HepG2 (cell line): ENCODE measurements around the gene AKT2. TPM values are rescaled to one million over a fixed set of nuclear protein-coding genes. Genes with fewer than 3 reads are reported as not detected.

Experiments
- ATAC-seq: fragments of 200-7000 bp; cut with Tn5 transposase; 3 replicates; pipeline ENCODE4 v1.9.1; 2020; ENCODE audit warnings: mild to moderate bottlenecking, moderate library complexity
- BruUV-seq: library from RNA; stranded (reverse); fragments of 400-500 nt; replicated peaks from 2 replicates; lab custom pipeline; 2021; lab: Mats Ljungman, UMichigan
- CTCF ChIA-PET: fragments of 300-600 bp; formaldehyde crosslinking; extraction: SDS; loops from one replicate; lab custom pipeline; 2021; ENCODE audit warnings: low total read pairs, inconsistent platforms, low intra/inter-chr PET ratio; lab: Yijun Ruan, JAX
- POLR2A ChIA-PET: fragments of 350-600 bp; sonication (Branson Sonifier 250); formaldehyde crosslinking; loops from one replicate; lab custom pipeline; 2020; ENCODE audit warnings: antibody characterized with exemption, inconsistent platforms; lab: Yijun Ruan, JAX
- DNase-seq: peaks from one replicate; pipeline ENCODE4 v3.0.0-alpha.2; 2015; ENCODE audit warnings: low spot score
- FAIRE-seq: peaks from 3 replicates; lab custom pipeline; 2011; peaks lifted over from hg19 to GRCh38; lab: Jason Lieb, UNC
- H2AFZ ChIP-seq: one replicate; pipeline ENCODE4 v1.6.1; 2011; ENCODE audit warnings: low read length, inconsistent platforms
- H3K27ac ChIP-seq: fragments of 300-600 bp; 3 replicates; pipeline ENCODE4 v1.8.0; 2011; ENCODE audit warnings: mixed run types, mild to moderate bottlenecking, mixed read lengths, low read length, inconsistent platforms; ENCODE audit not compliant: insufficient read depth; ENCODE audit errors: extremely low read length
- H3K27me3 ChIP-seq, 2 experiments: fragments of 200-600 bp in 1 of 2; 2 replicates in 1 of 2; 3 replicates in 1 of 2; pipeline versions ENCODE4 v1.6.0 to v1.8.0; 2011; ENCODE audit warnings: low read length in 2 of 2, mild to moderate bottlenecking in 2 of 2, moderate library complexity in 2 of 2, inconsistent platforms in 1 of 2; ENCODE audit not compliant: insufficient read depth in 2 of 2, control insufficient read depth in 1 of 2
- H3K36me3 ChIP-seq, 2 experiments: fragments of 200-600 bp in 1 of 2; replicated peaks in 1 of 2; 2 replicates in 1 of 2; 3 replicates in 1 of 2; pipeline versions ENCODE4 v1.5.1 to v1.8.0; 2011; ENCODE audit warnings: low read length in 2 of 2, inconsistent platforms in 1 of 2; ENCODE audit not compliant: insufficient read depth in 2 of 2, control insufficient read depth in 1 of 2
- H3K4me1 ChIP-seq: 2 replicates; pipeline ENCODE4 v1.5.1; 2012; ENCODE audit warnings: low read length, inconsistent platforms; ENCODE audit not compliant: insufficient read depth
- H3K4me2 ChIP-seq: 2 replicates; pipeline ENCODE4 v1.6.0; 2011; ENCODE audit warnings: low read depth, low read length, inconsistent platforms
- H3K4me3 ChIP-seq, 3 experiments: fragments of 200-600 bp in 1 of 3; sonication (generic), shearing (Covaris generic) in 1 of 3; replicated peaks in 1 of 3; 2 replicates each; pipeline ENCODE4 v1.5.1; 2011 to 2016; ENCODE audit warnings: low read length in 3 of 3, inconsistent platforms in 2 of 3, low read depth in 2 of 3, mild to moderate bottlenecking in 2 of 3, control low read depth in 1 of 3, mixed read lengths in 1 of 3; ENCODE audit not compliant: insufficient read depth in 1 of 3
- H3K79me2 ChIP-seq: one replicate; pipeline ENCODE4 v1.6.1; 2011; ENCODE audit warnings: low read length, inconsistent platforms; ENCODE audit not compliant: insufficient read depth
- H3K9ac ChIP-seq: 2 replicates; pipeline ENCODE4 v1.6.0; 2011; ENCODE audit warnings: mild to moderate bottlenecking, low read depth, low read length, inconsistent platforms; ENCODE audit not compliant: insufficient read depth
- H3K9me3 ChIP-seq: 2 replicates; pipeline ENCODE4 v1.5.1; 2012; ENCODE audit warnings: mild to moderate bottlenecking, low read length
- H4K20me1 ChIP-seq: 2 replicates; pipeline ENCODE4 v1.6.0; 2011; ENCODE audit warnings: inconsistent platforms, mild to moderate bottlenecking, low read length, moderate library complexity; ENCODE audit not compliant: insufficient read depth
- GABPA ChIP-seq, 2 experiments: IDR thresholded peaks; 2 replicates each; pipeline ENCODE4 v1.6.1; 2011 to 2016; ENCODE audit warnings: low read depth in 2 of 2, low read length in 1 of 2, missing biosample characterization in 1 of 2, missing genetic modification characterization in 1 of 2
- GMEB2 ChIP-seq: IDR thresholded peaks from 2 replicates; pipeline ENCODE4 v1.6.1; 2016; ENCODE audit warnings: missing biosample characterization, missing genetic modification reagents, low read depth
- HNF1A ChIP-seq, 2 experiments: sonication (generic) in 1 of 2; formaldehyde crosslinking in 1 of 2; IDR thresholded peaks; 2 replicates each; pipeline versions ENCODE4 v1.4.0 to v1.6.1; 2016 to 2020; ENCODE audit warnings: borderline replicate concordance in 1 of 2, low read depth in 1 of 2, mild to moderate bottlenecking in 1 of 2, missing genetic modification reagents in 1 of 2
- KIAA2018 ChIP-seq: sonication (generic); formaldehyde crosslinking; IDR thresholded peaks from 2 replicates; pipeline ENCODE4 v1.5.0; 2020; ENCODE audit warnings: mild to moderate bottlenecking, missing genetic modification reagents, borderline replicate concordance
- MAFF ChIP-seq: IDR thresholded peaks from 2 replicates; pipeline ENCODE4 v1.6.1; 2011; ENCODE audit warnings: low read depth, low read length, improper control_type of control experiment
- SRY ChIP-seq: sonication (generic); formaldehyde crosslinking; IDR thresholded peaks from 2 replicates; pipeline ENCODE4 v1.8.0; 2022; ENCODE audit warnings: mild to moderate bottlenecking, missing genetic modification reagents
- ZFAT ChIP-seq: sonication (generic); formaldehyde crosslinking; conservative IDR thresholded peaks from 2 replicates; pipeline ENCODE4 v1.8.1; 2023; ENCODE audit warnings: missing genetic modification reagents, inconsistent platforms
- ZNF572 ChIP-seq: sonication (generic); formaldehyde crosslinking; IDR thresholded peaks from 2 replicates; pipeline ENCODE4 v1.5.1; 2020; ENCODE audit warnings: mild to moderate bottlenecking, missing genetic modification reagents
- WGBS: methylation state at CpG from one replicate; pipeline ENCODE4 v1.1.6; 2017; ENCODE audit warnings: low lambda C conversion rate; 5-methylcytosine and 5-hydroxymethylcytosine counted together
- in situ Hi-C: cut with HindIII; loops from 2 replicates; pipeline ENCODE4 v1.10.0; 2017; ENCODE audit warnings: low pct_unique_long_range_greater_than_20kb; ENCODE audit not compliant: extremely low pct_ligation_motif_present
- intact Hi-C: fragments of 100-400 bp; cut with micrococcal nuclease; formaldehyde crosslinking; loops from one replicate; pipeline ENCODE4 v1.10.0; 2022; ENCODE audit not compliant: unreplicated experiment
- polyA plus RNA-seq, 8 experiments: library from polyadenylated mRNA; depleted of rRNA in 3 of 8; stranded (reverse) in 7 of 8; unstranded in 1 of 8; fragments of >200 nt; fragmentation: Illumina TruSeq in 4 of 8; extraction: Trizol in 4 of 8; gene quantifications; 2 replicates each; pipeline versions ENCODE4 v1.2.1 to v1.2.3, GENCODE V29; 2011 to 2016; ENCODE audit warnings: low read depth in 4 of 8, missing spikeins in 1 of 8, mixed read lengths in 1 of 8; ENCODE audit not compliant: insufficient read depth in 1 of 8
- total RNA-seq, 5 experiments: library from RNA; depleted of rRNA; stranded (reverse); fragments of >200 nt; fragmentation: Illumina TruSeq; extraction: Trizol; gene quantifications; 2 replicates each; pipeline ENCODE4 v1.2.3, GENCODE V29; 2016; ENCODE audit warnings: low read depth in 1 of 5

AKT2 gene
- total and polyA plus RNA-seq, 2 of the 13 experiments (the other 11 are each of a cell fraction or from before 2014, with no cell fraction given), result 82.1 to 173 TPM

- no peak overlapping the region for H3K4me2 ChIP-seq
- no peak overlapping the region for H3K4me3 ChIP-seq
- no TSS peak for BruUV-seq
- H2AFZ ChIP-seq, result no peak overlapping the region
- peaks cover 27% of the 10 kb centered on the region; the same call in 1 of the 2 replicates for H4K20me1 ChIP-seq
- CTCF ChIA-PET, result no interaction called here
- intact Hi-C loops (no loop called here), in situ Hi-C loops (no loop called here)
- DNase-seq (no peak), FAIRE-seq (no peak), ATAC-seq (no peak)
- H3K4me1 ChIP-seq, result peaks cover 19% of the 10 kb centered on the region
- no peak overlapping the region for H3K27ac ChIP-seq
- WGBS, result 92% methylated on average over 5 of the region's 22 CpGs
- H3K36me3 ChIP-seq, result peaks cover 13 to 33% of the 10 kb centered on the region in 2 experiments; a peak in 4 of 5 replicates
- POLR2A ChIA-PET, result no interaction called here
- no peaks in the 10 kb centered on the region for H3K9me3 ChIP-seq
- H3K79me2 ChIP-seq, result peaks cover 57% of the 10 kb centered on the region
- H3K27me3 ChIP-seq, result no peaks in the 10 kb centered on the region
- no peak overlapping the region for H3K9ac ChIP-seq
- no peak for TF ChIP-seq ZNF572 (CRISPR knock-in tag)
- TF ChIP-seq MAFF, result no peak
- TF ChIP-seq SRY (CRISPR knock-in tag), result no peak
- no peak for TF ChIP-seq GMEB2 (CRISPR knock-in tag)
- no peak for TF ChIP-seq ZFAT (CRISPR knock-in tag)
- no peak for TF ChIP-seq KIAA2018
- TF ChIP-seq HNF1A (IDR thresholded peaks at IDR 0.05; ENCODE audit: low read depth), result no peak
- no peak for TF ChIP-seq HNF1A (CRISPR knock-in tag; IDR thresholded peaks at IDR 0.05; ENCODE audit: borderline replicate concordance)
- no peak for TF ChIP-seq GABPA (IDR thresholded peaks at IDR 0.05; ENCODE audit: low read depth, low read length)
- TF ChIP-seq GABPA (CRISPR knock-in tag; IDR thresholded peaks at IDR 0.05; ENCODE audit: low read depth), result no peak
These were observed 19.9 kb downstream of the AKT2 start for GRCh38 chr19:40265055-40265762.
